ENCODE measurements around the gene LARGE1. TPM values are rescaled to one million over a fixed set of nuclear protein-coding genes. Genes with fewer than 3 reads are reported as not detected.

The LARGE1 gene
- total and polyA plus RNA-seq, 9 of the 15 experiments (the other 6 are each of a cell fraction or from before 2014, with no cell fraction given) = 0.01 to 0.66 (median 0.14) TPM; not detected in 2

- TF ChIP-seq HMBOX1 (IDR thresholded peaks at IDR 0.05) = no peak
- no peak for TF ChIP-seq HOXB6 (CRISPR knock-in tag; IDR thresholded peaks at IDR 0.05; ENCODE audit: borderline replicate concordance)
- no peak for TF ChIP-seq RAD21 (CRISPR knock-in tag; conservative IDR thresholded peaks at IDR 0.05 in 1 of 2, IDR thresholded peaks at IDR 0.05 in 1 of 2)
Observed at GRCh38 chr22:33821290-33821689, 99.0 kb downstream of the LARGE1 start (continued).

- Histone ChIP-seq H3K9me1 (ENCODE audit: control insufficient read depth, insufficient read depth, low read length) (no peaks in the 10 kb centered on the region), H2AFZ (ENCODE audit: low read depth, low read length) (no peak overlapping the region), H3K9ac (ENCODE audit: insufficient read depth in 1 of 2, low read depth in 2 of 2, low read length in 2 of 2) (no peak overlapping the region), H3K36me3 (ENCODE audit: control insufficient read depth, insufficient read depth, low read length) (no peaks in the 10 kb centered on the region), H3K4me3 (no peak overlapping the region), H3K4me2 (ENCODE audit: insufficient read depth, low read length) (no peak overlapping the region), H3K9me3 (replicated peaks; ENCODE audit: control insufficient read depth, insufficient read depth, low read depth, low read length) (no peaks in the 10 kb centered on the region), H3K79me2 (ENCODE audit: control insufficient read depth, insufficient read depth, low read length) (no peaks in the 10 kb centered on the region), H4K20me1 (replicated peaks; ENCODE audit: control insufficient read depth, insufficient read depth, low read length) (no peaks in the 10 kb centered on the region), H3K27me3 (ENCODE audit: control insufficient read depth in 2 of 2, insufficient read depth in 2 of 2, low read length in 2 of 2) (no peaks in the 10 kb centered on the region), H3K4me1 (replicated peaks in 1 of 2; ENCODE audit: control insufficient read depth in 2 of 2, insufficient read depth in 2 of 2, low read length in 2 of 2) (no peaks in the 10 kb centered on the region), H3K27ac (ENCODE audit: extremely low read depth, low read depth, low read length) (no peak overlapping the region)
- FAIRE-seq (no peak), ATAC-seq (no peak), DNase-seq (ENCODE audit: extremely low read depth in 1 of 4, low spot score in 3 of 4) (no peak)
- ChIA-PET POLR2A (no interaction called here), CTCF (ENCODE audit: low intra/inter-chr PET ratio) (no interaction called here)
- in situ Hi-C loops (cut with MboI) = no loop called here
- no peak for TF ChIP-seq ZBTB43 (CRISPR knock-in tag; IDR thresholded peaks at IDR 0.05)
- no peak for TF ChIP-seq MBD1 (CRISPR knock-in tag; IDR thresholded peaks at IDR 0.05)
- TF ChIP-seq LCOR (CRISPR knock-in tag; IDR thresholded peaks at IDR 0.05) = no peak
- TF ChIP-seq ATF1 (CRISPR knock-in tag; IDR thresholded peaks at IDR 0.05) = no peak
- no peak for TF ChIP-seq ATF1 (tag; IDR thresholded peaks at IDR 0.05)
- no peak for TF ChIP-seq POLR3A (IDR thresholded peaks at IDR 0.05; ENCODE audit: borderline replicate concordance, extremely low read depth, insufficient read depth, insufficient read length)
- no peak for TF ChIP-seq ESRRA (IDR thresholded peaks at IDR 0.05; ENCODE audit: borderline replicate concordance, low read depth)
- TF ChIP-seq ZNF444 (CRISPR knock-in tag; IDR thresholded peaks at IDR 0.05) = no peak
- TF ChIP-seq ZBTB9 (CRISPR knock-in tag; IDR thresholded peaks at IDR 0.05) = no peak
- no peak for TF ChIP-seq GABPB2 (CRISPR knock-in tag; conservative IDR thresholded peaks at IDR 0.05)
- no peak for TF ChIP-seq ZNF280A (IDR thresholded peaks at IDR 0.05; ENCODE audit: low read depth, partially characterized antibody)
- BruUV-seq (replicated peaks) = no TSS peak
- WGBS (ENCODE audit: insufficient coverage, low coverage, missing lambda C conversion rate) = 5% methylated on average over 3 of the region's 3 CpGs
- intact Hi-C loops (cut with micrococcal nuclease) = no loop called here
Observed at GRCh38 chr22:33819743-33820142, 100.5 kb downstream of the LARGE1 start.

Data from K562 (cell line).